Measurements from ENCODE around the gene WDR86.

The WDR86 gene

GRCh38 chr7:151346470-151346769 lies 63.4 kb downstream of the WDR86 start:
- no peaks in the 10 kb centered on the region for H4K20me1 ChIP-seq (ENCODE audit: insufficient read depth, low read length)
- H3K4me1 ChIP-seq (ENCODE audit: insufficient read depth, low read length, severe bottlenecking): peaks cover 44% of the 10 kb centered on the region
- no peaks in the 10 kb centered on the region for H3K27me3 ChIP-seq (ENCODE audit: insufficient read depth, low read length)
- TF ChIP-seq, protein P1, sequence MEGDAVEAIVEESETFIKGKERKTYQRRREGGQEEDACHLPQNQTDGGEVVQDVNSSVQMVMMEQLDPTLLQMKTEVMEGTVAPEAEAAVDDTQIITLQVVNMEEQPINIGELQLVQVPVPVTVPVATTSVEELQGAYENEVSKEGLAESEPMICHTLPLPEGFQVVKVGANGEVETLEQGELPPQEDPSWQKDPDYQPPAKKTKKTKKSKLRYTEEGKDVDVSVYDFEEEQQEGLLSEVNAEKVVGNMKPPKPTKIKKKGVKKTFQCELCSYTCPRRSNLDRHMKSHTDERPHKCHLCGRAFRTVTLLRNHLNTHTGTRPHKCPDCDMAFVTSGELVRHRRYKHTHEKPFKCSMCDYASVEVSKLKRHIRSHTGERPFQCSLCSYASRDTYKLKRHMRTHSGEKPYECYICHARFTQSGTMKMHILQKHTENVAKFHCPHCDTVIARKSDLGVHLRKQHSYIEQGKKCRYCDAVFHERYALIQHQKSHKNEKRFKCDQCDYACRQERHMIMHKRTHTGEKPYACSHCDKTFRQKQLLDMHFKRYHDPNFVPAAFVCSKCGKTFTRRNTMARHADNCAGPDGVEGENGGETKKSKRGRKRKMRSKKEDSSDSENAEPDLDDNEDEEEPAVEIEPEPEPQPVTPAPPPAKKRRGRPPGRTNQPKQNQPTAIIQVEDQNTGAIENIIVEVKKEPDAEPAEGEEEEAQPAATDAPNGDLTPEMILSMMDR (IDR thresholded peaks at IDR 0.05; ENCODE audit: low read length): no peak
- TF ChIP-seq EZH2 (IDR thresholded peaks at IDR 0.05; ENCODE audit: borderline replicate concordance, low read length): no peak
- H3F3A ChIP-seq (ENCODE audit: insufficient read depth, low read length): peaks cover 3% of the 10 kb centered on the region
- H3K79me2 ChIP-seq (ENCODE audit: insufficient read depth, low read length): peaks cover 8% of the 10 kb centered on the region
- no peaks in the 10 kb centered on the region for H3K9me3 ChIP-seq (ENCODE audit: low read length)
- peaks cover 38% of the 10 kb centered on the region for H3K36me3 ChIP-seq (ENCODE audit: insufficient read depth, low read length)
- no peak overlapping the region for H3K9ac ChIP-seq (ENCODE audit: low read length)
- no peak overlapping the region for H2AFZ ChIP-seq (ENCODE audit: low read length)
- no peaks in the 10 kb centered on the region for H3K9me2 ChIP-seq (ENCODE audit: low read depth, low read length)
- no peak overlapping the region for H3K4me2 ChIP-seq (ENCODE audit: low read length)
- H3K27ac ChIP-seq (ENCODE audit: low read depth, low read length, poor library complexity, severe bottlenecking): peak overlapping the region; percentile 1
- no peak overlapping the region for H3K4me3 ChIP-seq (ENCODE audit: low read depth, low read length, poor library complexity, severe bottlenecking)

DNA sequence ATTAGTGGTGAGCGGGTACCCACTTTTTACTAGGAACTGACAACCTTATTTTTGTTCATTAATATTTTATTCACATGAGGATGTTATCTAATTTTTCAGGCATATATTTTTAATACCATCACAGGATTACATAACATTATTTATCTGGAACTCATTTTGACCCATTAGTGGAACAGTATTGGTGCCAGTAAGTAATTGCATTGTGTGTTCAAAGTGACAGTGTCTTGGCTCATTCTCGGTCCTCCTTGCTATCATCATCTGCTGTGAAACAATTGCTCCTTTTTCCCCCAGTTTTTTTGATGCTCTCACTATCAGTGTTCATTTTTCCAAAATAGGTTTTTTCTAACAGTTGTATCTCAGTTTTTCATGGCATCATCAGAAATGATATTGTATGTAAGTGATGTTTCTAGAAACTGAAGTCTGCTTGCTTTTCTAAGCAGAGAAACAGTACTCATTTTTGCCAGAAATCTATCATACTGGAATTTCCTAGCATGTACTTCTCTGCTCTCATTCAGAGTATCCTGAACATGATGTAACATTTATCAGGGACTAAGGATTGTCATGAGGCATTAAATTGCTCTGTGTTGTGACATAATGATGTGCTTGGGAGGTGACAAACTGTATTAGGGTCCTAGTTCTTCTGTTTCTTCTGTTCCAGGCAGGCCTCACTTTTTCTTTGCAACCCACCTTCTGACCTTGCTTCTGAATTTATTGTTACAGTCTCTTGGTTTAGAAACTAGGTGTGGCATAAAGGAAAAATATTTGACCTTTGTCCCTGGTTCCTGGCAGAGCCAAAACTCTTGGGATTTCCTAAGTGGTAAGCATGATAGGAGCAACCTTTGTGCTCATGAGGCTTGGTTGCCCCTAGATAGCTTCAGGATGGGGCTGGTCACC lies 64.0 kb downstream of the WDR86 start:
- Histone ChIP-seq H3K9me2 (ENCODE audit: low read depth, low read length) (no peaks in the 10 kb centered on the region), H3K9me3 (ENCODE audit: low read length) (no peaks in the 10 kb centered on the region), H3K9ac (ENCODE audit: low read length) (no peak overlapping the region), H3F3A (ENCODE audit: insufficient read depth, low read length) (peaks cover 7% of the 10 kb centered on the region), H2AFZ (ENCODE audit: low read length) (no peak overlapping the region), H4K20me1 (ENCODE audit: insufficient read depth, low read length) (no peaks in the 10 kb centered on the region), H3K4me2 (ENCODE audit: low read length) (no peak overlapping the region), H3K4me3 (ENCODE audit: low read depth, low read length, poor library complexity, severe bottlenecking) (no peak overlapping the region), H3K36me3 (ENCODE audit: insufficient read depth, low read length) (peaks cover 35% of the 10 kb centered on the region), H3K79me2 (ENCODE audit: insufficient read depth, low read length) (peaks cover 8% of the 10 kb centered on the region), H3K4me1 (ENCODE audit: insufficient read depth, low read length, severe bottlenecking) (peaks cover 41% of the 10 kb centered on the region), H3K27ac (ENCODE audit: low read depth, low read length, poor library complexity, severe bottlenecking) (peak overlapping the region; percentile 1), H3K27me3 (ENCODE audit: insufficient read depth, low read length) (no peaks in the 10 kb centered on the region)
- no peak for TF ChIP-seq EZH2 (IDR thresholded peaks at IDR 0.05; ENCODE audit: borderline replicate concordance, low read length)
- TF ChIP-seq, protein P1 (IDR thresholded peaks at IDR 0.05; ENCODE audit: low read length): no peak

DNA sequence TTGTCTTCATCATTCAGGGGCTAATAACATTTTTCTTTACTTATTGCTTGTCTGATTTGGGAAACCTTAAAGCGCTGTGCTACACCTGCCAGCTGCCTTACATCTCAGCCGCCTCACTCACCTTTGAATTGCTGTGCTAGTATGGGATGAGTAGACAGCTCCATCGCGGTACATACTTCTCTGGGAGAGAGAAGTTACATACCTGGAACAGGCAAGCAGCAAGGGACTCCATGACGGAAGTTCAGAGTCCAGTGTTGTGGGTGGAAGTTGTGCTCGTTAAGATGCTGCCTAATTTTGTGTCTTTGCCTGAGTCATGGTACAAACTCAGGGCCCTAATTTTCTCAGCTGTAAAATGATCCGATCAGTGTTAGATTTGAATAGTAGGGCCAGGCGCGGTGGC lies 66.3 kb downstream of the WDR86 start:
- Histone ChIP-seq H3K4me2 (ENCODE audit: low read length) (no peak overlapping the region), H3K27ac (ENCODE audit: low read depth, low read length, poor library complexity, severe bottlenecking) (no peak overlapping the region), H4K20me1 (ENCODE audit: insufficient read depth, low read length) (no peaks in the 10 kb centered on the region), H3F3A (ENCODE audit: insufficient read depth, low read length) (peaks cover 14% of the 10 kb centered on the region), H3K9me2 (ENCODE audit: low read depth, low read length) (no peaks in the 10 kb centered on the region), H3K79me2 (ENCODE audit: insufficient read depth, low read length) (peaks cover 8% of the 10 kb centered on the region), H3K4me3 (ENCODE audit: low read depth, low read length, poor library complexity, severe bottlenecking) (no peak overlapping the region), H3K9me3 (ENCODE audit: low read length) (peaks cover 10% of the 10 kb centered on the region), H3K4me1 (ENCODE audit: insufficient read depth, low read length, severe bottlenecking) (peaks cover 31% of the 10 kb centered on the region), H3K36me3 (ENCODE audit: insufficient read depth, low read length) (peaks cover 26% of the 10 kb centered on the region), H3K27me3 (ENCODE audit: insufficient read depth, low read length) (no peaks in the 10 kb centered on the region), H3K9ac (ENCODE audit: low read length) (no peak overlapping the region), H2AFZ (ENCODE audit: low read length) (no peak overlapping the region)
- TF ChIP-seq, protein P1 (IDR thresholded peaks at IDR 0.05; ENCODE audit: low read length): no peak
- TF ChIP-seq EZH2 (IDR thresholded peaks at IDR 0.05; ENCODE audit: borderline replicate concordance, low read length): no peak
